Ovary (tissue), 9 donors: ENCODE measurements around the gene CYB561. TPM values are rescaled to one million over a fixed set of nuclear protein-coding genes. Genes with fewer than 3 reads are reported as not detected.

Experiments
- DNase-seq, 5 donors: peaks; one replicate each; pipeline ENCODE4 v3.0.0-alpha.2; 2019 to 2020
- H3K27ac ChIP-seq, 2 donors: fragments of 200-600 bp; one replicate each; pipeline versions ENCODE4 v1.5.1 to v1.8.0; 2019 to 2022
- H3K27me3 ChIP-seq: fragments of 200-600 bp; one replicate; pipeline ENCODE4 v1.8.0; 2022
- H3K36me3 ChIP-seq: fragments of 200-600 bp; sonication (generic); one replicate; pipeline ENCODE4 v1.5.1; 2019
- H3K4me1 ChIP-seq: one replicate; pipeline ENCODE4 v1.8.1; 2013; ENCODE audit warnings: mild to moderate bottlenecking, moderate library complexity; ENCODE audit not compliant: insufficient read depth
- H3K4me3 ChIP-seq: fragments of 200-600 bp; sonication (generic); one replicate; pipeline ENCODE4 v1.5.1; 2017
- H3K9me3 ChIP-seq, 2 donors: fragments of 200-600 bp in 1 of 2; sonication (generic) in 1 of 2; one replicate each; pipeline versions ENCODE4 v1.5.1 to v1.8.1; 2013 to 2019; ENCODE audit warnings: mild to moderate bottlenecking in 1 of 2, moderate library complexity in 1 of 2
- EP300 ChIP-seq: sonication (generic); formaldehyde crosslinking; IDR thresholded peaks from one replicate; pipeline ENCODE4 v1.6.1; 2017; ENCODE audit warnings: antibody characterized with exemption
- POLR2A ChIP-seq: fragments of 450-650 bp; IDR thresholded peaks from one replicate; pipeline ENCODE4 v1.6.1; 2017; ENCODE audit warnings: antibody characterized with exemption, mild to moderate bottlenecking, moderate library complexity
- WGBS, 3 donors: extraction: QIAGEN DNeasy Blood & Tissue Kit in 1 of 3; methylation state at CpG; one replicate each; pipeline versions ENCODE4 v1.1.5 to v1.1.7; 2013 to 2017; 5-methylcytosine and 5-hydroxymethylcytosine counted together
- intact Hi-C, 4 donors: fragments of 100-400 bp; cut with DNase I; formaldehyde crosslinking; loops; one replicate each; pipeline versions ENCODE4 v1.11.0 to v1.15.1; 2022 to 2023
- polyA plus RNA-seq, 2 donors: library from polyadenylated mRNA; stranded (reverse); fragments of 200-250 nt in 1 of 2; fragments of 350-450 nt in 1 of 2; fragmentation: Illumina TruSeq in 1 of 2; extraction: RNeasy Lipid Tissue Mini Kit (QIAGEN cat#74804) in 1 of 2; gene quantifications; one replicate each; pipeline ENCODE4 v1.2.3, GENCODE V29; 2013 to 2014
- total RNA-seq, 7 donors: library from RNA; depleted of rRNA in 2 of 7; stranded (reverse); fragments of >200 nt in 2 of 7; fragmentation: NEBNext Ultra II Directional in 3 of 7; extraction: Animal tissue kit (Norgen Biotek cat#: 25700) in 3 of 7; gene quantifications; one replicate each; pipeline versions ENCODE4 v1.1.0 to v1.2.4, GENCODE V29; 2016 to 2023
- TF ChIP-seq, protein P1 (sequence below), 3 donors: fragments of 450-650 bp in 2 of 3; fragments of 200-600 bp in 1 of 3; IDR thresholded peaks; one replicate each; pipeline versions ENCODE4 v1.5.1 to v1.8.0; 2016 to 2022; ENCODE audit warnings: antibody characterized with exemption in 3 of 3, mild to moderate bottlenecking in 1 of 3
- donor health status: DM: no; HTN: no; CAD: no; lungs with moderate emphysema.
- donor health status: DM: no; HTN: no; CAD: no.
- donor health status: Bipolar disorder and iron deficiency.
- donor health status: DM: yes; HTN: yes; CAD: no.
- donor health status: DM: no; HTN: no; CAD: no.
- donor health status: DM: yes; HTN: yes; CAD: no.

CYB561 gene
- total and polyA plus RNA-seq, 9 donors, result 8.6 to 43.8 (median 15.3) TPM

DNA sequence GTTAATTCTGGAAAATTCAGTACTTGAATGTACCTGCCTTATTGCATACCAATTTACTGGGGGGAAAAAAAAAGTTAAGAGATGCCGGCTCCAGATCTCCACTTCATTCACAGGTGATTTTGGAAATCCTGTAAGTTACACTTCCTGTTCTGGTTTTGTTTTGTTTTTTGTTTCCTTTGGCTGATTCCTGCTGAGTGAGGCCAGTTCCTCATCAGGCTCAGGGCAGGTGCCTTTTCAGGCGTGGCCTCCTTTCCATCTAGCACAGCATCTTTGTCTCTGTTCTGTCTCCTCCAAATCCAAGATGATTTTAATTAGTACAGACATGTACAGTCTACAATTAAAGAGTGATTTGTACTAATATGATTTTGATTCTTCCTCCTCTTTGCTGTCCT is 19.2 kb downstream of the CYB561 start:
- H3K4me3 ChIP-seq, result no peak overlapping the region
- no peak for DNase-seq
- TF ChIP-seq, protein P1, sequence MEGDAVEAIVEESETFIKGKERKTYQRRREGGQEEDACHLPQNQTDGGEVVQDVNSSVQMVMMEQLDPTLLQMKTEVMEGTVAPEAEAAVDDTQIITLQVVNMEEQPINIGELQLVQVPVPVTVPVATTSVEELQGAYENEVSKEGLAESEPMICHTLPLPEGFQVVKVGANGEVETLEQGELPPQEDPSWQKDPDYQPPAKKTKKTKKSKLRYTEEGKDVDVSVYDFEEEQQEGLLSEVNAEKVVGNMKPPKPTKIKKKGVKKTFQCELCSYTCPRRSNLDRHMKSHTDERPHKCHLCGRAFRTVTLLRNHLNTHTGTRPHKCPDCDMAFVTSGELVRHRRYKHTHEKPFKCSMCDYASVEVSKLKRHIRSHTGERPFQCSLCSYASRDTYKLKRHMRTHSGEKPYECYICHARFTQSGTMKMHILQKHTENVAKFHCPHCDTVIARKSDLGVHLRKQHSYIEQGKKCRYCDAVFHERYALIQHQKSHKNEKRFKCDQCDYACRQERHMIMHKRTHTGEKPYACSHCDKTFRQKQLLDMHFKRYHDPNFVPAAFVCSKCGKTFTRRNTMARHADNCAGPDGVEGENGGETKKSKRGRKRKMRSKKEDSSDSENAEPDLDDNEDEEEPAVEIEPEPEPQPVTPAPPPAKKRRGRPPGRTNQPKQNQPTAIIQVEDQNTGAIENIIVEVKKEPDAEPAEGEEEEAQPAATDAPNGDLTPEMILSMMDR (IDR thresholded peaks at IDR 0.05), result no peak
- TF ChIP-seq POLR2A, result no peak
- no peak for TF ChIP-seq EP300
- no peaks in the 10 kb centered on the region for H3K36me3 ChIP-seq
- 84 to 88% (median 86%) methylated on average over 2 of the region's 2 CpGs for WGBS, 3 donors
- peaks cover 1% of the 10 kb centered on the region for H3K4me1 ChIP-seq
- H3K27me3 ChIP-seq, result no peaks in the 10 kb centered on the region
- intact Hi-C loops, result loop anchor here in 2 of 4 donors (5.0 kb wide), 2 partner anchors 180 to 185 kb away; no protein-coding TSS in a partner anchor
- no peak overlapping the region for H3K27ac ChIP-seq
- no peaks in the 10 kb centered on the region for H3K9me3 ChIP-seq

DNA sequence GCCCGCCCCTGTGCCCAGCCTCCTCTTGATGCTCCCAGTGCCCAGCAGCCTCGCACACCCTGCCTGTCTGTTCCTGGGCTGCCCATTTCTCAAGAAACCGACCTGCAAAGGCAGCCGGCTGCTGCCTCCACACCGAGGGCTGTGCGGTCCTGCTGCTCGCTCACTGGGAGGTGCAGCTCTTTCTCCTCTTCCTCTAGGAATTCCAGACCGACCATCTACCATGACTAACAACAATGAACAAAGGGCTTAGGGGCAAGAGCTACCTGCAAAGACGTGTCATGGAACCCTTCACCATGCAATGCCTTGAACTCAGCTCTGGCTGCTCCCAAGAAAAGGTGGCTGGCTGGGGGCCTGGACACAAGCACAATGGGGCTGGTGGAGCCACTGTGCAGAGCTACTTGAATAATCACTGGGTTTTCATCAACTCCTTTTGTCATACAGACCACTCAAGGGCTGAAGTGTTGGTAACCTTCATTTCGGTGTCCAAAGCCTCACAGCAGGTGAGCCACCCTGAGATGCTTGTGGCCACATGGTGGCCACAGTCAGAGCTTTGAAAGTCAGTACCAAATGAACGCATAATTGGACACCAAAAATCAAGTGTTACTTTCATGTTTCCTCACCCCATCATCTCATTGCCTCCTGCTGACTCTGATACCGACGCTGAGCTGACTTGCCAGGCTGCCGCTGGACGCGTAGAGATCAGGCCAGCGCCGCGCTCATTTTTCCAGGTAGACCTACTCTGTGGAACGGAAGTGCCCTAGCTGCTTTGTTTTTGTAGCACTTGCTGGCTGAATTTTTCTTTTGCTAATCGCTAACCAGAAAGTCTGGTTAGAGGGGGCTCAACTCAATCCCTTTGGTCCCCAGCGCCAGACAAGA is 19.8 kb downstream of the CYB561 start:
- H3K9me3 ChIP-seq, result no peaks in the 10 kb centered on the region
- DNase-seq, result peak in 1 of 5 donors; percentile 23
- 88 to 91% (median 89%) methylated on average over 22 of the region's 22 CpGs for WGBS, 3 donors
- no peak overlapping the region for H3K4me3 ChIP-seq
- TF ChIP-seq POLR2A (no peak), EP300 (no peak)
- TF ChIP-seq, protein P1 (IDR thresholded peaks at IDR 0.05), result no peak
- H3K27ac ChIP-seq, result no peak overlapping the region
- H3K27me3 ChIP-seq, result no peaks in the 10 kb centered on the region
- H3K4me1 ChIP-seq, result peaks cover 1% of the 10 kb centered on the region
- no peaks in the 10 kb centered on the region for H3K36me3 ChIP-seq
- intact Hi-C loops, result loop anchor here in 2 of 4 donors (5.0 kb wide), 2 partner anchors 181 to 186 kb away; no protein-coding TSS in a partner anchor

DNA sequence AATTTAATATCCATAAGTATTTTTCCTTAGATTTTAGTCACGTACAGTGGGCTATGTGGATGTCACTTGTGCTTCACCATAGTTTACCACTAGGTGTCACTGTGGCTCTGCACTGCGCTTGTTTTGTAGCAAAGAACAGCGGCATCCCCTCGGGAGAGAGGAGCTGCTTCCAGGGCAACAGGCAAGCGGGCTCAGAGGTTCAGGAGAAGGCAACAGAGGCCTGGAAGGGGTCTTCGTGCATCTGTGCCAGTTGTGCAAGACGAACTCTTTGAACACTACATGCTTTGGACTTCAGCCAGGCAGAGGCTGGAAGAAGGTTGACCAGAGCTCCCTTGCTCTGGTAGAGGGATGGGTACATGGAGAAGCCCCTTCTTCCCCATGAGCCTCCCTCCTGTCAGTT is 20.6 kb downstream of the CYB561 start:
- WGBS, 3 donors, result 1 to 2% (median 1%) methylated on average over 7 of the region's 7 CpGs
- DNase-seq, result peak; percentile 73 to 81 (median 78)

DNA sequence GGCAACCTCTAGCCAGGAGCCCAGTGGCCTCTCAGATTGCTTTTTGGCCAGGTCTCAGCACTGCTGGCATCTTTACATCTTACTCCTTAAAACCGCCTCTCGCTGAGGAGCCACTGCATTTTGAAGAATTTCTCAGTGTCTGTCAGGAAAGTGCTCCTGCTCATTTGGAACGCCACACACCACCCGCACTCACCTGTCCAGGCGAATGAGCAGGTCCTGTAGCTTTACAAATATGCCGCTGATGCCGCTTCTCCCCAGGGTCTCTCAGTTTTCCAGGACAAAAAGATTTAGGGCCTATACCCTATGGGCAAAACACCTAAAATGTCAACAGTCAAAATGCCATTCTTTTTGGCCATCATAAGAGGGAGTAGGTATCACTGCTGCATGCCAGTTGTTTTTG is 22.1 kb downstream of the CYB561 start:
- no peaks in the 10 kb centered on the region for H3K36me3 ChIP-seq
- H3K27me3 ChIP-seq, result no peaks in the 10 kb centered on the region
- WGBS, 3 donors, result 91 to 94% (median 93%) methylated on average over 7 of the region's 7 CpGs
- intact Hi-C loops, result loop anchor here in 1 of 4 donors (5.0 kb wide), 1 partner anchor 188 kb away; no protein-coding TSS in a partner anchor
- no peak for DNase-seq
- H3K9me3 ChIP-seq, result no peaks in the 10 kb centered on the region
- no peak overlapping the region for H3K27ac ChIP-seq
- TF ChIP-seq POLR2A, result no peak
- TF ChIP-seq, protein P1 (IDR thresholded peaks at IDR 0.05), result no peak
- H3K4me3 ChIP-seq, result no peak overlapping the region
- peaks cover 1% of the 10 kb centered on the region for H3K4me1 ChIP-seq

More for the DNA sequence above, 20.6 kb downstream of the CYB561 start:
- TF ChIP-seq, protein P1 (IDR thresholded peaks at IDR 0.05), result peak; percentile 51 to 89 (median 87)
- TF ChIP-seq POLR2A, result no peak
- H3K4me1 ChIP-seq, result peaks cover 1% of the 10 kb centered on the region
- intact Hi-C loops, result loop anchor here in 2 of 4 donors (5.0 kb wide), 2 partner anchors 182 to 187 kb away; no protein-coding TSS in a partner anchor
- no peak overlapping the region for H3K27ac ChIP-seq
- H3K4me3 ChIP-seq, result no peak overlapping the region
- H3K9me3 ChIP-seq, result no peaks in the 10 kb centered on the region
- no peaks in the 10 kb centered on the region for H3K27me3 ChIP-seq
- no peaks in the 10 kb centered on the region for H3K36me3 ChIP-seq
